ENCODE data around the gene ZNF780A.
"Not testable (repeated sequence)": the region's sequence is repeated elsewhere in the genome, so short reads cannot be mapped to it uniquely, and the experiment has no call there.

GRCh38 chr19:40118638-40119037 lies 27.9 kb upstream of the ZNF780A start:
- TF ChIP-seq POLR2AphosphoS5 (IDR thresholded peaks at IDR 0.05; ENCODE audit: low read depth, low read length); POLR2A (IDR thresholded peaks at IDR 0.05; ENCODE audit: low read depth, low read length); SPI1 (IDR thresholded peaks at IDR 0.05; ENCODE audit: low read depth, low read length); TAF1 (IDR thresholded peaks at IDR 0.05; ENCODE audit: low read depth, low read length); PAX5 (IDR thresholded peaks at IDR 0.05; ENCODE audit: insufficient read depth, low read length, severe bottlenecking): not testable (repeated sequence)

Measured in GM12891 (cell line).